GM19438 (cell line): ENCODE data around the gene GREM1.

Experiments used
- ATAC-seq: cut with Tn5 transposase; IDR thresholded peaks from one replicate; pipeline ENCODE4 v1.9.1; 2021; ENCODE audit warnings: low read depth; ENCODE audit not compliant: unreplicated experiment

Gene GREM1

DNA sequence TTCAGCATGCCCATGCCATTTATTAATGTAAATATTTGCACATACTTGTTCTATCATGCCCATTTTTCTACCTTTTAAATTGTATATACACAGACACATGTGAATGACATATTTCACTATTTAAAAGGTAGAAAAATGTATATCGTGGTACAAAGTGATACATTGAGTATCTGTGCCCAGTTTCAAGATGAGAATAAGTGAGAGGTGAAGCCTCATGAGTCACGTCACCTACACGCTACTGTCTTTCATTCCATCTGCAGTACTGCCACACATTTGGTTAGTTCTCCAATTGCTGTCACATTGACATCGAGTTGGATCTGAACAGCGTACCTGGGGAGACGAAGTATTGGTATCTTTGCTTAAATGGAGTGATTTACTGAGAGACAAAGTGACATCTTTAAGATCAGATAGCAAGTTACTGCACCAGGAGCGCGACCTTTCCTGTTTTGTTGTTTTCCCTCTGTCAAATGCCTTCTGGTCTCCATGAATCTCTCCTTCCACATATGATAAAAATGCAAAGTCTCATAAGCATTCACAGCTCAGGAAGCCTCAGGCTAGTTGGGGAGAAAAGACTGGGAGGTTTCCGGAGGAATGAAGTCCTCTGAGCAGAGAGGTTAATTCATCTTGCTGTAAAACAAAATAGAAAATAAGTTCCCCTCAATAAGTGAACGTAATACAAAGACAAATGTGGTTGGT lies 12.0 kb downstream of the GREM1 start:
- ATAC-seq, result no peak

GRCh38 chr15:32730677-32731654 lies 13.2 kb downstream of the GREM1 start:
- no peak for ATAC-seq

- ATAC-seq, result no peak
These were observed 14.9 kb downstream of the GREM1 start for GRCh38 chr15:32732574-32733157.

GRCh38 chr15:32733281-32733680 lies 15.5 kb downstream of the GREM1 start:
- no peak for ATAC-seq

DNA sequence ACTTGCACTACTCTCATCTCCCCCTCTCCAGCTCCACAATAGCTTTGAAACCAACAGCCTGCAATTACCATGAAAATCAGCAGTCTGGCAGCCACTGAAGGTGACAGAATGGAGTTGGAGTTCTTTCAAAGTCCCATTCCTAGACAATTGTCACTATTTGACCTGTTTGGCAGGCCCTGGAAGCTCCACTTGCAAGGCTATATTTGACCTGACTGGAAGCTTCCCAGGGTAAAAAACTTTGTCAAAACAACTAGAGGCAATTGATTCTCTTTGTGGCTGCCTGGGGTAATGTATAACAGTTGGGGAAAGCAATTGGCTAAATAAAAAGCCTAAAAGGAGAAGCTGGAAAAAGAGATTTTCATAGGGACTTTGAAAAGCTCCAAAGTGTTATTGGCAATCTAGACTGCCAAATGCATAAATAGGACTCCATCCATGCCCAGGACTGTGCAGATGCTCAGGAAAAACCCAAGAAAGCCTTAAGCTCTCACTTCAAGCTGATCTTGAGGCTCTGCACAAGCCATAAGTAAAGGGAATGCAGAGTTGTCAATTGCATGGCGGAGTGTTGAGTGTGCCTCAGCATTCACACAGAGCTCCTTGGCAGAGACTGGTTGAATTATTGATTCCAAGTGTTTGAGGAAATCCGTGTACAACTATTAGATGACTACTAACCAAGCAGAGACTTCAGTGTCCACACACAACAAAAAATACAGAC lies 18.3 kb downstream of the GREM1 start:
- no peak for ATAC-seq

DNA sequence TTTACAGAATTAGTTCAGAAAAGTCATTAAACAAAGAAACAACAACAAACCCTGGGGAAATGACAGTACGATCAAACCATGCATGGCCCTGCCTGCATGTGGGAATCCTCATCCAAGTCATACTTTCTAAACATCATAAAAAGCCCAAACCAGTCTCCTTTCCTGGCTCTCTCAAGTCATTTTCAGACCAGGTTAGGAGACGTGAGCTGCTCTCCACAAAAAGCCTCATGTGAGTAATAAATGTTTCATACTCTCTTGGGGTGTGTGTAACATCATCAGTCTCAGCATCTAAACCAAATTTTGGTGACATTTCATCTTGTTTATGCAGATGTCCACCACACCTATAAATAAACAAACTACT lies 18.9 kb downstream of the GREM1 start:
- ATAC-seq, result no peak

GRCh38 chr15:32737304-32737703 lies 19.5 kb downstream of the GREM1 start:
- ATAC-seq, result no peak

DNA sequence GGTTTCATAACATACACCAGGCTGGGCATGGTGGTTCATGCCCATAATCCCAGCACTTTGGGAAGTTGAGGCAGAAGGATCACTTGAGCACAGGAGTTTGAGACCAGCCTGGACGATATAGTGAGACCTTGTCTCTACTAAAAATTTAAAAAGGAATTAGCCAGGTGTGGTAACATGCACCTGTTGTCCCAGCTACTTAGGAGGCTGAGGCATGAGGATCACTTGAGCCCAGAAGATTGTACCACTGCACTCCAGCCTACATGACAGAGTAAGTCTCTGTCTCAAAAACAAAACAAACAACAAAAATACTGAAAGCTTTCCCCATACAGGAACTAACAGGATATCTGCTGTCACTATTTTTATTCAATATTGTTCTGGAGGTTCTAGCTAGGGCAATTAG lies 20.9 kb downstream of the GREM1 start:
- ATAC-seq, result no peak

GRCh38 chr15:32739522-32740063 lies 21.8 kb downstream of the GREM1 start:
- ATAC-seq, result no peak

DNA sequence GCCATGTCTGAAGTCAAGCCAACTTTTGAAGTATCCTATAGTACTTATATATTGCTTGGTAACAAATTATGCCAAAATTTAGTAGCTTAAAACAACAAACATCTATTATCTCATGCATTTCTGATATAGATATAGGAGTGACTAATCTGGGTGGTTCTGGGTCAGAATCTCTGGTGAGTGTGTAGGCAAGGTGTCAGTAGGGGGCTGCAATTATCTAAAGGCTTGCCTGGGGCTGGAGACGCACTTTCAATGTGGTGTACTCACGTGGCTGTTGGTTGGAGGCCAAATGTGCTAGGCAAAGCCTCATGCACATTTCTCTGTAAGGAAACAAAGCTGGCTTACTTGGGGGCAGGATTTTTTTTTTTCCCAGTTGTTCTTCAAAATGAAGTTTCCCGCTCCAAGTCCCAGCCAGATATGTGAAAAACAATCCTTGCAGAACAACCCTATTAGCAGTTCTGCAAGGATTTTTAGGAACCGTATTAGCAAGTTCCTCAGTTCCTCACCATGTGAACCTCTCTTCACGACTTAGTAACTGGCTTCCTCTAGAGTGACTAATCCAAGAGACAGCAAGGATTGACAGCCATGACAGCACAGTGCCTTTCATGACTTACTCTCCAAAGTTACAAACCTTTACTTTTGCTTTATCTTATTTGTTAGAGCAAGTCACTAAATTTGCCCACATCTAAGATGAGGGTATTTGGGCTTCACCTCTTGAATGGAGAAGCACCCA lies 25.8 kb downstream of the GREM1 start:
- ATAC-seq, result no peak

DNA sequence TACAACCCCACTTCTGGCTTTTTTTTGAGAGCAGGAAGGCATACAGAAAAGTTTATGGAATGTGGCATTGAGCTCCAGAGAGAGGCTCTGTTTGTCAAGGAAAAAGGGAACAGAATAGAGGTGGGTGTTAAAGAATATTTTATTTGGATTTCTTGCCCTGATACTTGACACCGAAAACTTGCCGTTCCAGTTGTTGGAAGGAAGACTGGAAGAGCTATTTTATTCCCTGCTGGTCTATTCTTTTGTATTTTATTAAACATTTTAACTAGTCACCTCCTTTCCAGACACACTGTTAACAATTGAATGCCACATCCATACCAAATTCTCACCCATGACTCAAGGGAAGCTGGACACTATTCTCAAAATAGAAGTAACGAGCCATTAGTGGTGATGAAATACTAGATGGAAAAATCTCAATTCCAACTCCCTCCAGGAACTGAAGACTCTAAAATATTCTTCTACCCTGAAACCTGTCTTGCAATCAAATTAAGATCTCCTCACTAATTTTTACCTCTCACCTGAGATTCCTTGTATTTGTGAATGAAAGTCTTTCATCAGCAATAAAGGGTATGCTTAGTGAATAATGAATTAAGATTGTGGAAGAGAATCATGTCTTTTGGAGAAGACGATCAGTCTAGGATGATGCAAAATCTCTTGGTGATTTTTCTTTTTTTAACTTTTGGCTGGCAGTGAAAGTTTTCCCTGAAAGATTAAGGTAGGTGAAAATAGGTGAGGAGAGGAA lies 28.5 kb downstream of the GREM1 start:
- no peak for ATAC-seq

GRCh38 chr15:32747921-32748342 lies 30.1 kb downstream of the GREM1 start:
- ATAC-seq, result no peak

DNA sequence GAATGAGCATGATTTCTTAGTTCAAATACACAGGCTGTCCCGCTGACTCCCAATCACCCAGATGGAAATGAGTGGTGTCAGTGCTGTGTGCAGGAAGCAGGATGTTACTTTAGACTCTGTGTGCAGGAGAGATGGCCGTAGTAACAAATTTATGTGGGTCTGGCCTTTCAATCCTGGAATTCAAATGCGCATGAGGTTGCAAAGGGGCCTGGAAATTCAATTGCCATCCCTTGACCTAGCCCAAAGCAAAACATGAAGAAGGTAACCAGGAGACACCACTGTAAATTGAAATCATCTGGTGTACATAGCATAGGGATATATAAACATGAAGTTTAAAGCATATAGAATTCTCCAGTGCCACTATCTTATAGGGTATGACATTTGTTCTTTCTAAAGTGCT lies 33.2 kb downstream of the GREM1 start:
- ATAC-seq, result no peak

DNA sequence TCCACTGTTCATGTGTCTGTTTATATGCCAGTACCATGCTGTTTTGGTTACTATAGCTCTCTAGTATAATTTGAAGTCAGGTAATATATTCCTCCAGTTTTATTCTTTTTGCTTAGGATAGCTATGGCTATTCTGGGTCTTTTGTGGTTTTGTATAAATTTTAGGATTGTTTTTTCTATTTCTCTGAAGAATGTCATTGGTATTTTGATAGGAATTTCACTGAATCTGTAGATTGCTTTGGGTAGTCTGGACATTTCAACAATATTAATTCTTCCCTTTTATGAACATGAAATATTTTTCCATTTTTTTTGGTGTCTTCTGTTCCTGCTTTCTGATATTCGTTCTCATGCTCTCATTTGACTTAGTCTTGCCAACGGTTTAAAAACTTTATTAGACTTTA lies 39.6 kb downstream of the GREM1 start:
- ATAC-seq, result no peak

- no peak for ATAC-seq
These were observed 45.5 kb downstream of the GREM1 start for GRCh38 chr15:32763295-32763694.

DNA sequence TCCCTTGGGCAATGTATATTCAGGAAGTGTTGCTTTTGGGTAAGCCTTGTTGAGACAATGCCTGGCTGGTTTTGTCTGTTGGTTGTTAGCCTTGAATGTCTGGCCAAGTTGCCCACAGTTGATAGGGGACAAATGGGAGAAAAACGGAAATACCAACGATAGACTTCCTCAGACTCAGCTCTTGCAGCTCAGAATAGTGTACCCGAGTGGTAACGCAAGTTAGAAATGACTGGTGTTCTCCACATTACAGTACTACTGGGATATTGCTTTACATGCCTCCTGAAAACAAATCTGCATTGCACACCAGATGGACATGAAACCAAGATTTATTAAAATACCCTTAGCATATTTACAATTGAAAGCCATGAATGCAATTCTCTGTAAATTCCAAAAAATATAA lies 47.4 kb downstream of the GREM1 start:
- no peak for ATAC-seq

GRCh38 chr15:32766101-32766500 lies 48.3 kb downstream of the GREM1 start:
- no peak for ATAC-seq

GRCh38 chr15:32767236-32767635 lies 49.4 kb downstream of the GREM1 start:
- no peak for ATAC-seq

- no peak for ATAC-seq
These were observed 56.2 kb downstream of the GREM1 start for GRCh38 chr15:32774022-32774421.
